SU-DHL-6 (cell line): ENCODE results near the gene CPNE4.

ENCODE experiments used
- H2AFZ ChIP-seq: fragments of 200-600 bp; sonication (generic); 2 replicates; pipeline ENCODE4 v1.6.1; 2014; ENCODE audit warnings: low read depth, mild to moderate bottlenecking, moderate library complexity, mixed read lengths, antibody characterized with exemption, low read length; ENCODE audit not compliant: severe bottlenecking
- H3F3A ChIP-seq: fragments of 200-600 bp; shearing (Covaris generic); 2 replicates; pipeline ENCODE4 v1.6.0; 2016; ENCODE audit warnings: antibody characterized with exemption, mild to moderate bottlenecking; ENCODE audit not compliant: insufficient read depth
- H3K27ac ChIP-seq: fragments of 200-600 bp; sonication (generic); 2 replicates; pipeline ENCODE4 v1.5.1; 2016; ENCODE audit warnings: low read depth, mild to moderate bottlenecking, low read length, moderate library complexity, mixed read lengths
- H3K27me3 ChIP-seq: fragments of 200-600 bp; sonication (generic), shearing (Covaris generic); 2 replicates; pipeline ENCODE4 v1.6.0; 2014; ENCODE audit warnings: mild to moderate bottlenecking, low read length
- H3K36me3 ChIP-seq: fragments of 200-600 bp; sonication (generic); 2 replicates; pipeline ENCODE4 v1.6.1; 2014; ENCODE audit warnings: mild to moderate bottlenecking, low read length, mixed read lengths
- H3K4me2 ChIP-seq: fragments of 300-600, 200-600 bp; shearing (Covaris generic), sonication (generic); 2 replicates; pipeline ENCODE4 v1.6.0; 2014; ENCODE audit warnings: low read length, low read depth, mild to moderate bottlenecking; ENCODE audit not compliant: poor library complexity, severe bottlenecking
- H3K4me3 ChIP-seq: fragments of 200-600 bp; sonication (generic); 2 replicates; pipeline ENCODE4 v1.5.1; 2014; ENCODE audit warnings: antibody characterized with exemption, low read length, mild to moderate bottlenecking, mixed read lengths; ENCODE audit not compliant: insufficient read depth, poor library complexity, severe bottlenecking
- H3K79me2 ChIP-seq: fragments of 200-600 bp; sonication (generic); 2 replicates; pipeline ENCODE4 v1.6.1; 2014; ENCODE audit warnings: mild to moderate bottlenecking, low read length, moderate library complexity; ENCODE audit not compliant: insufficient read depth
- H3K9ac ChIP-seq: fragments of 200-600 bp; sonication (generic); 2 replicates; pipeline ENCODE4 v1.7.0; 2014; ENCODE audit warnings: mild to moderate bottlenecking, low read length
- H3K9me2 ChIP-seq: fragments of 200-600 bp; sonication (generic); replicated peaks from 2 replicates; pipeline ENCODE4 v1.6.1; 2014; ENCODE audit warnings: low read length; ENCODE audit not compliant: insufficient read depth
- H3K9me3 ChIP-seq: fragments of 200-600 bp; sonication (generic); 2 replicates; pipeline ENCODE4 v1.6.1; 2014; ENCODE audit warnings: low read length, mixed read lengths; ENCODE audit not compliant: insufficient read depth
- H4K20me1 ChIP-seq: fragments of 200-600 bp; sonication (generic); 2 replicates; pipeline ENCODE4 v1.6.1; 2014; ENCODE audit warnings: low read depth, mild to moderate bottlenecking, antibody characterized with exemption, low read length, moderate library complexity, mixed read lengths
- CTCF ChIP-seq: fragments of 200-600 bp; sonication (generic); IDR thresholded peaks from one replicate; pipeline ENCODE4 v1.5.1; 2017; ENCODE audit warnings: antibody characterized with exemption, mild to moderate bottlenecking, low read length, moderate library complexity; ENCODE audit not compliant: insufficient read depth, poor library complexity, severe bottlenecking
- EZH2phosphoT487 ChIP-seq: fragments of 200-600 bp; sonication (generic), shearing (Covaris generic); conservative IDR thresholded peaks from 2 replicates; pipeline ENCODE4 v1.6.1; 2018; ENCODE audit warnings: mild to moderate bottlenecking, antibody characterized with exemption, low read length, moderate library complexity, mixed read lengths

CPNE4 gene

GRCh38 chr3:131881777-131882176 lies 153.0 kb downstream of the CPNE4 start:
- Histone ChIP-seq H3K9me2 (no peaks in the 10 kb centered on the region), H3K79me2 (no peaks in the 10 kb centered on the region), H3K36me3 (no peaks in the 10 kb centered on the region), H3F3A (no peaks in the 10 kb centered on the region), H3K27me3 (no peaks in the 10 kb centered on the region), H3K9me3 (no peaks in the 10 kb centered on the region), H3K4me3 (no peak overlapping the region), H4K20me1 (no peaks in the 10 kb centered on the region), H3K9ac (no peak overlapping the region), H3K4me2 (no peak overlapping the region), H3K27ac (no peak overlapping the region), H2AFZ (no peak overlapping the region)
- no peak for TF ChIP-seq CTCF
- TF ChIP-seq EZH2phosphoT487 = no peak

- no peak overlapping the region for H3K9ac ChIP-seq
- TF ChIP-seq CTCF = no peak
- TF ChIP-seq EZH2phosphoT487 = no peak
- no peak overlapping the region for H3K4me2 ChIP-seq
- no peak overlapping the region for H3K4me3 ChIP-seq
- no peaks in the 10 kb centered on the region for H3K79me2 ChIP-seq
- no peaks in the 10 kb centered on the region for H4K20me1 ChIP-seq
- no peaks in the 10 kb centered on the region for H3K36me3 ChIP-seq
- H3K27me3 ChIP-seq = no peaks in the 10 kb centered on the region
- H3K27ac ChIP-seq = no peak overlapping the region
- H2AFZ ChIP-seq = no peak overlapping the region
- H3K9me2 ChIP-seq = no peaks in the 10 kb centered on the region
- no peaks in the 10 kb centered on the region for H3F3A ChIP-seq
- no peaks in the 10 kb centered on the region for H3K9me3 ChIP-seq
These were observed 153.9 kb downstream of the CPNE4 start for GRCh38 chr3:131880948-131881347.

- TF ChIP-seq CTCF (no peak), EZH2phosphoT487 (no peak)
- no peak overlapping the region for H3K27ac ChIP-seq
- no peak overlapping the region for H3K9ac ChIP-seq
- no peaks in the 10 kb centered on the region for H3K9me3 ChIP-seq
- no peak overlapping the region for H3K4me2 ChIP-seq
- H3K79me2 ChIP-seq = no peaks in the 10 kb centered on the region
- no peak overlapping the region for H3K4me3 ChIP-seq
- no peaks in the 10 kb centered on the region for H3K36me3 ChIP-seq
- H4K20me1 ChIP-seq = no peaks in the 10 kb centered on the region
- no peak overlapping the region for H2AFZ ChIP-seq
- H3K9me2 ChIP-seq = no peaks in the 10 kb centered on the region
- no peaks in the 10 kb centered on the region for H3K27me3 ChIP-seq
- no peaks in the 10 kb centered on the region for H3F3A ChIP-seq
These were observed 166.6 kb downstream of the CPNE4 start for GRCh38 chr3:131868203-131868602.

GRCh38 chr3:131856171-131856570 lies 178.6 kb downstream of the CPNE4 start:
- no peaks in the 10 kb centered on the region for H3K79me2 ChIP-seq
- TF ChIP-seq EZH2phosphoT487 = no peak
- no peak for TF ChIP-seq CTCF
- no peaks in the 10 kb centered on the region for H3K36me3 ChIP-seq
- H4K20me1 ChIP-seq = no peaks in the 10 kb centered on the region
- 0 out of 2 replicates have a peak, but pooled peaks cover 3% of the 10 kb centered on the region for H3K9me2 ChIP-seq
- H3K9ac ChIP-seq = no peak overlapping the region
- no peaks in the 10 kb centered on the region for H3K9me3 ChIP-seq
- H3K27ac ChIP-seq = no peak overlapping the region
- H3K4me3 ChIP-seq = no peak overlapping the region
- no peak overlapping the region for H2AFZ ChIP-seq
- H3F3A ChIP-seq = no peaks in the 10 kb centered on the region
- no peaks in the 10 kb centered on the region for H3K27me3 ChIP-seq
- H3K4me2 ChIP-seq = no peak overlapping the region
